Testis (tissue), 3 donors: ENCODE measurements around the gene NT5E. TPM values are rescaled to one million over a fixed set of nuclear protein-coding genes. Genes with fewer than 3 reads are reported as not detected.
A peak's percentile ranks its signal among the peaks of the same experiment; 100 is the strongest.

ENCODE experiments used
- DNase-seq: peaks from one replicate; pipeline ENCODE4 v3.0.0-alpha.2; 2019
- H3K27ac ChIP-seq, 2 donors: fragments of 200-600 bp; sonication (generic); one replicate each; pipeline ENCODE4 v1.5.1; 2019
- H3K27me3 ChIP-seq: fragments of 200-600 bp; sonication (generic); one replicate; pipeline ENCODE4 v1.5.1; 2019
- H3K36me3 ChIP-seq: fragments of 200-600 bp; sonication (generic); one replicate; pipeline ENCODE4 v1.5.1; 2017; ENCODE audit warnings: low read depth; ENCODE audit errors: missing control alignments
- H3K4me1 ChIP-seq: fragments of 200-600 bp; sonication (generic); one replicate; pipeline ENCODE4 v1.5.1; 2019
- H3K4me3 ChIP-seq, 2 donors: fragments of 200-600 bp; sonication (generic); one replicate each; pipeline ENCODE4 v1.5.1; 2017 to 2019
- H3K9me3 ChIP-seq: fragments of 200-600 bp; sonication (generic); one replicate; pipeline ENCODE4 v1.5.1; 2017
- CTCF ChIP-seq, 3 experiments: fragments of 450-650 bp in 2 of 3; fragments of 200-600 bp in 1 of 3; sonication (generic) in 1 of 3; IDR thresholded peaks; one replicate each; pipeline ENCODE4 v1.5.1; 2016 to 2019; ENCODE audit warnings: antibody characterized with exemption in 3 of 3, mild to moderate bottlenecking in 2 of 3, moderate library complexity in 1 of 3
- POLR2A ChIP-seq: fragments of 450-650 bp; IDR thresholded peaks from one replicate; pipeline ENCODE4 v1.6.1; 2017; ENCODE audit warnings: antibody characterized with exemption, mild to moderate bottlenecking, moderate library complexity
- WGBS, 2 donors: methylation state at CpG; one replicate each; pipeline ENCODE4 v1.1.5; 2018; 5-methylcytosine and 5-hydroxymethylcytosine counted together
- intact Hi-C: fragments of 100-400 bp; cut with DNase I; formaldehyde crosslinking; loops from one replicate; pipeline ENCODE4 v1.15.1; 2023; ENCODE audit warnings: low total_unique reads
- polyA plus RNA-seq: library from polyadenylated mRNA; stranded (reverse); fragments of 350-450 nt; fragmentation: Illumina TruSeq; extraction: RNeasy Lipid Tissue Mini Kit (QIAGEN cat#74804); gene quantifications from one replicate; pipeline ENCODE4 v1.2.3, GENCODE V29; 2014; ENCODE audit warnings: low read depth, low replicate concordance; ENCODE audit not compliant: insufficient read depth
- total RNA-seq, 2 donors: library from RNA; depleted of rRNA; stranded (reverse); fragments of >200 nt; gene quantifications; one replicate each; pipeline ENCODE4 v1.2.3, GENCODE V29; 2016

Gene NT5E
- total and polyA plus RNA-seq, 3 donors from 2014 or later = 32.3 to 33.8 (median 32.4) TPM

- no peaks in the 10 kb centered on the region for H3K27me3 ChIP-seq
- TF ChIP-seq CTCF (IDR thresholded peaks at IDR 0.05) = no peak
- no peak for TF ChIP-seq POLR2A
- H3K9me3 ChIP-seq = no peaks in the 10 kb centered on the region
- WGBS, 2 donors = 65 to 79% methylated on average over 1 of the region's 1 CpG
- no peak for DNase-seq
- H3K4me3 ChIP-seq = no peak overlapping the region
- H3K36me3 ChIP-seq = no peaks in the 10 kb centered on the region
- H3K4me1 ChIP-seq = no peaks in the 10 kb centered on the region
- intact Hi-C loops = no loop called here
- no peak overlapping the region for H3K27ac ChIP-seq
These were observed 21.4 kb upstream of the NT5E start for GRCh38 chr6:85428486-85428885.

- Histone ChIP-seq H3K4me3 (no peak overlapping the region), H3K9me3 (no peaks in the 10 kb centered on the region), H3K4me1 (no peaks in the 10 kb centered on the region), H3K27me3 (no peaks in the 10 kb centered on the region), H3K27ac (no peak overlapping the region), H3K36me3 (no peaks in the 10 kb centered on the region)
- intact Hi-C loops = no loop called here
- TF ChIP-seq CTCF (IDR thresholded peaks at IDR 0.05) = no peak
- DNase-seq = no peak
- 90 to 91% methylated on average over 4 of the region's 4 CpGs for WGBS, 2 donors
These were observed 20.5 kb upstream of the NT5E start for GRCh38 chr6:85429346-85429745.

GRCh38 chr6:85431271-85431670 lies 18.6 kb upstream of the NT5E start:
- H3K9me3 ChIP-seq = no peaks in the 10 kb centered on the region
- no peaks in the 10 kb centered on the region for H3K27me3 ChIP-seq
- H3K4me3 ChIP-seq = no peak overlapping the region
- no peaks in the 10 kb centered on the region for H3K36me3 ChIP-seq
- H3K4me1 ChIP-seq = no peaks in the 10 kb centered on the region
- 41 to 42% methylated on average over 3 of the region's 3 CpGs for WGBS, 2 donors
- no peak for TF ChIP-seq POLR2A
- no peak for TF ChIP-seq CTCF (IDR thresholded peaks at IDR 0.05)
- intact Hi-C loops = no loop called here
- peak; percentile 38 for DNase-seq
- peak overlapping the region in 1 of 2 donors; percentile 1 for H3K27ac ChIP-seq

- intact Hi-C loops = no loop called here
- Histone ChIP-seq H3K27me3 (no peaks in the 10 kb centered on the region), H3K36me3 (no peaks in the 10 kb centered on the region), H3K9me3 (no peaks in the 10 kb centered on the region), H3K4me3 (no peak overlapping the region), H3K27ac (no peak overlapping the region), H3K4me1 (no peaks in the 10 kb centered on the region)
- TF ChIP-seq POLR2A (no peak), CTCF (IDR thresholded peaks at IDR 0.05) (no peak)
- WGBS, 2 donors = 64 to 88% methylated on average over 1 of the region's 1 CpG
- no peak for DNase-seq
These were observed 17.3 kb upstream of the NT5E start for GRCh38 chr6:85432554-85432953.

- 39 to 41% methylated on average over 1 of the region's 1 CpG for WGBS, 2 donors
- H3K27me3 ChIP-seq = no peaks in the 10 kb centered on the region
- no peaks in the 10 kb centered on the region for H3K36me3 ChIP-seq
- no peak overlapping the region for H3K4me3 ChIP-seq
- no peaks in the 10 kb centered on the region for H3K4me1 ChIP-seq
- intact Hi-C loops = no loop called here
- DNase-seq = no peak
- peak overlapping the region in 1 of 2 donors; percentile 72 for H3K27ac ChIP-seq
- no peak for TF ChIP-seq POLR2A
- no peak for TF ChIP-seq CTCF (IDR thresholded peaks at IDR 0.05)
- H3K9me3 ChIP-seq = no peaks in the 10 kb centered on the region
These were observed 14.0 kb upstream of the NT5E start for GRCh38 chr6:85435851-85436250.
